Mesothelial cell of epicardium (in vitro differentiated cells): ENCODE measurements around the gene ABCF2. TPM values are rescaled to one million over a fixed set of nuclear protein-coding genes. Genes with fewer than 3 reads are reported as not detected.
A peak's percentile ranks its signal among the peaks of the same experiment; 100 is the strongest.

Experiments used
- DNase-seq, 2 experiments: peaks; one replicate each; pipeline ENCODE4 v3.0.0; 2021; ENCODE audit warnings: low spot score in 2 of 2; ENCODE audit not compliant: unreplicated experiment in 2 of 2
- H3K27ac Mint-ChIP-seq: 2 replicates; pipeline ENCODE4 v1.8.0; 2021; ENCODE audit warnings: mixed read lengths
- H3K27me3 Mint-ChIP-seq: 2 replicates; pipeline ENCODE4 v1.8.0; 2021; ENCODE audit warnings: low read depth, mixed read lengths
- H3K36me3 Mint-ChIP-seq: 2 replicates; pipeline ENCODE4 v1.8.0; 2021; ENCODE audit warnings: mixed read lengths
- H3K4me1 Mint-ChIP-seq: 2 replicates; pipeline ENCODE4 v1.8.0; 2021; ENCODE audit warnings: mixed read lengths
- H3K4me3 Mint-ChIP-seq: 2 replicates; pipeline ENCODE4 v1.8.0; 2021; ENCODE audit warnings: mild to moderate bottlenecking, moderate library complexity, mixed read lengths
- H3K9me3 Mint-ChIP-seq: 2 replicates; pipeline ENCODE4 v1.8.0; 2021; ENCODE audit warnings: mixed read lengths
- CTCF ChIP-seq: fragments of 200-600 bp; sonication (generic); IDR thresholded peaks from one replicate; pipeline ENCODE4 v1.5.0; 2021; ENCODE audit warnings: antibody characterized with exemption; ENCODE audit not compliant: unreplicated experiment
- total RNA-seq: library from RNA; stranded (reverse); gene quantifications from 3 replicates; pipeline ENCODE4 v1.2.1, GENCODE V29; 2021

ABCF2 gene
- total RNA-seq, 1 donor from 2014 or later: 46.2 TPM

DNA sequence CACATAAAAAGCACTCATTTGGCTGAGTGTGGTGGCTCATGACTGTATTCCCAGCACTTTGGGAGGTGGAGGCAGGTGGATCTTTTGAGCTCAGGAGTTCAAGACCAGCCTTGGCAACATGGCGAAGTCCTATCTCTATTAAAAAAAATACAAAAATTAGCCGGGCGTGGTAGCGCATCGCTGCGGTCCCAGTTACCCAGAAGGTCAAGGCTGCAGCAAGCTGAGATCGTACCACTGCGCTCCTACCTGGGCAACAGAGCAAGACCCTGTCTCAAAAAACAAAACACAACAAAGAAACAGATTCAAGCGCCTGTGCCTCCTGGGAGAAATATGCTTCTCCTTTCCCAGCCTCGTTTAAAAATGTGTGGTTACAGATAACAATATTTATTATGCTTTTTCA lies 2.2 kb upstream of the ABCF2 start:
- DNase-seq: no peak
- Mint-ChIP-seq H3K36me3 (peaks cover 9% of the 10 kb centered on the region), H3K9me3 (no peaks in the 10 kb centered on the region), H3K27ac (no peak overlapping the region), H3K4me3 (no peak overlapping the region), H3K4me1 (peaks cover 54% of the 10 kb centered on the region), H3K27me3 (no peaks in the 10 kb centered on the region)
- TF ChIP-seq CTCF: no peak

DNA sequence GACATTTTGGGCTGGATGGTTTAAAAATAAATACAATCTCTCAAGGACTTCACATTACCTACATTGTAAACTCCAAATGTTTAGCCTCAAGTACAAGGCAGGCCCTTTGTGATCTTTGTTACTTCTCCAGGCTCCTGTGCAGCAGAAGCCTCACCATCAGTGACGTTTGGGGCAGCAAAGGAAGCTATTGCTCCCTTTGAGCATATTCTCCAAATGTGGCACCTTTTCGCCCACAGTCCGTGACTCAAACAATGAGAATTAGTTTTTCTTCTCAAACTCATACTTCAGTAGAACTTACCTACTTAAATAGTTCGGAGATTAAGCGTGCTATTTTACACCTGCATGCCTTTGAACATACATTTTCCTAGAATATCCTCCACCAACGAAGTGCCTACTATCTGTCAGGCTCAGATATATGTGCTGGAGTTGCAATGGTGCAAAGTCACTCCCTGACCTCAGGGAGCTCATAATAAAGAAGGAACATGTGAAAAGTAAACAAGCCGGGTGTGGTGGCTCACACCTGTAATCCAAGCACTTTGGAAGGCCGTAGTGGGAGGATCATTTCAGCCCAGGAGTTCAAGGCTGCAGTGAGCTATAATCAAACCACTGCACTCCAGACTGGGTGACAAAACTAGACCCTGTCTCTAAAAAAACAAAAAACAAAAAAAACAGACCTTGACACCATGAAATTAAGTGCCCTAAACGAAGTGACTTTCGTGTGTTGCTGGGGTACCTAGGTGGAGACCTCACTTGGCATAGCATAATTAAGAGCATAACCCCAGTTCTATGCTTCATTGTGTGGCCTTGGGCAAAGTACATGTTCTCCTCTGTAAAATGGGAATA lies 1.2 kb upstream of the ABCF2 start:
- H3K27ac Mint-ChIP-seq: peak overlapping the region; percentile 99
- peak overlapping the region; percentile 98 for H3K4me3 Mint-ChIP-seq
- H3K9me3 Mint-ChIP-seq: no peaks in the 10 kb centered on the region
- H3K27me3 Mint-ChIP-seq: no peaks in the 10 kb centered on the region
- DNase-seq: no peak
- no peak for TF ChIP-seq CTCF
- H3K4me1 Mint-ChIP-seq: peaks cover 46% of the 10 kb centered on the region
- peaks cover 15% of the 10 kb centered on the region for H3K36me3 Mint-ChIP-seq

- Mint-ChIP-seq H3K4me1 (peaks cover 35% of the 10 kb centered on the region), H3K36me3 (peaks cover 25% of the 10 kb centered on the region), H3K4me3 (peak overlapping the region; percentile 98), H3K27ac (peak overlapping the region; percentile 99), H3K9me3 (no peaks in the 10 kb centered on the region), H3K27me3 (no peaks in the 10 kb centered on the region)
- no peak for TF ChIP-seq CTCF
- no peak for DNase-seq
Measured at GRCh38 chr7:151226560-151226874, 488 bp downstream of the ABCF2 start.

DNA sequence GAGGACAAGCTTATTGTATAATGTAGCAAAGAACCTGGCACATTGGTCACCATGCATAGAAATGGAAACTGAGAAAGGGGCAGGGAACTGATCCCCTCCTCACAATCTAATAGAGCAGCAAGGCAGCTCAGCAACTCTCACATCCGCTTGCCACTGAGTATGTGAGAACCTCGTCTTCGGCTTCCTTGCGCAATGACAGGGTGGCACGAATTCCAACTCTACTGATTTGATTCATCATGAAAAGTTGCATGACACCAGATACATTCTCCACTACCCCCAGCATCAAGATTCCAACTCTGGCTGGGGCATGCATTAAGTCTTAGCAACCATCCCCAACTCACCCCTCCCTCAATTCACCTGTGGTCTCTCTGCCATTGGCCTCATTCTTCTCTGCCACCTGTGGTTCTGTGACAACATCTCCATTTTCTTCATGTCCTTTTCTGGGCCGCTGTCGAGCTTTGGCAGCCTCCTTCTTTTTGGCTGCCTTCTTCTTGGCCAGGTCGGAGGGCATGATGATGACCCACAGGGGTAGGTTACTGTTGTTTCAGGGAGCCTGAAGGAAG lies 976 bp downstream of the ABCF2 start:
- no peak for DNase-seq
- peak overlapping the region; percentile 98 for H3K4me3 Mint-ChIP-seq
- no peaks in the 10 kb centered on the region for H3K27me3 Mint-ChIP-seq
- peaks cover 32% of the 10 kb centered on the region for H3K4me1 Mint-ChIP-seq
- no peak for TF ChIP-seq CTCF
- H3K9me3 Mint-ChIP-seq: no peaks in the 10 kb centered on the region
- H3K36me3 Mint-ChIP-seq: peaks cover 26% of the 10 kb centered on the region
- peak overlapping the region; percentile 99 for H3K27ac Mint-ChIP-seq

DNA sequence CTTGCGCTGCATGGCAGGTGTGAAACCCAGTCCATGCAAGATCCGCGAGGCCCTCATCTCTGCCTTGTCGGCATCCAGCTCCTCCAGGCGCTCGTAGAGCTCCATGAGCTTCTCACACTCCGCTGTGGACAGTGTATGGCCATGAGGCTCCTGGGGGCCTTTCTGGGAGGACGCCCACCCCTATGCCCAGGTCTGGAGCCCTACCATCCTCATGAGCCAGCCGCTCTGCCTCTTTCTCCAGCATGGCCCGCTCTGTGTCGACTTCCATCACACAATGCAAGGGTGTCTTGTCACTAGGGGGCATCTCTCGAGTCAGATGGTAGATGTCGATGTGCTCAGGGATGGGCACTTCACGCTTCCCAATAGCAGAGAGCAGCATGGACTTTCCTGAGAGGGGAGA lies 3.3 kb downstream of the ABCF2 start:
- Mint-ChIP-seq H3K27ac (no peak overlapping the region), H3K4me1 (peaks cover 32% of the 10 kb centered on the region), H3K9me3 (no peaks in the 10 kb centered on the region), H3K36me3 (peaks cover 36% of the 10 kb centered on the region), H3K27me3 (no peaks in the 10 kb centered on the region), H3K4me3 (no peak overlapping the region)
- TF ChIP-seq CTCF: no peak
- no peak for DNase-seq
